Stomach smooth muscle (tissue), 2 donors: ENCODE measurements around the gene MYH10.
"Not testable (repeated sequence)": the region's sequence is repeated elsewhere in the genome, so short reads cannot be mapped to it uniquely, and the experiment has no call there.

Experiments
- H3K27ac ChIP-seq: one replicate; pipeline ENCODE4 v1.7.0; 2013; ENCODE audit warnings: mild to moderate bottlenecking, low read length, inconsistent platforms
- H3K27me3 ChIP-seq, 2 donors: one replicate each; pipeline ENCODE4 v1.7.0; 2013; ENCODE audit warnings: low read length in 2 of 2; ENCODE audit not compliant: insufficient read depth in 2 of 2, control insufficient read depth in 1 of 2
- H3K36me3 ChIP-seq, 2 donors: one replicate each; pipeline ENCODE4 v1.7.0; 2013; ENCODE audit warnings: low read length in 2 of 2; ENCODE audit not compliant: control insufficient read depth in 2 of 2, insufficient read depth in 2 of 2
- H3K4me1 ChIP-seq: one replicate; pipeline ENCODE4 v1.7.0; 2013; ENCODE audit warnings: low read length; ENCODE audit not compliant: control insufficient read depth, insufficient read depth
- H3K4me3 ChIP-seq, 2 donors: one replicate each; pipeline ENCODE4 v1.7.0; 2013; ENCODE audit warnings: low read length in 2 of 2
- H3K9ac ChIP-seq, 2 donors: one replicate each; pipeline ENCODE4 v1.7.0; 2013; ENCODE audit warnings: low read length in 2 of 2, mild to moderate bottlenecking in 1 of 2
- H3K9me3 ChIP-seq, 2 donors: one replicate each; pipeline ENCODE4 v1.7.0; 2013; ENCODE audit warnings: low read length in 2 of 2; ENCODE audit not compliant: control insufficient read depth in 2 of 2
- donor health status: healthy.
- donor health status: Pancreatic carcinoma.

MYH10 gene

GRCh38 chr17:8664456-8665126 is 34.1 kb upstream of the MYH10 start:
- Histone ChIP-seq H3K9ac (no peak overlapping the region), H3K27me3 (no peaks in the 10 kb centered on the region), H3K27ac (no peak overlapping the region), H3K36me3 (no peaks in the 10 kb centered on the region), H3K4me1 (no peaks in the 10 kb centered on the region), H3K9me3 (no peaks in the 10 kb centered on the region), H3K4me3 (no peak overlapping the region)

GRCh38 chr17:8662973-8663372 is 32.4 kb upstream of the MYH10 start:
- no peaks in the 10 kb centered on the region for H3K27me3 ChIP-seq
- no peaks in the 10 kb centered on the region for H3K4me1 ChIP-seq
- no peak overlapping the region for H3K4me3 ChIP-seq
- no peaks in the 10 kb centered on the region for H3K36me3 ChIP-seq
- H3K27ac ChIP-seq, result no peak overlapping the region
- H3K9ac ChIP-seq, result no peak overlapping the region
- no peaks in the 10 kb centered on the region for H3K9me3 ChIP-seq

GRCh38 chr17:8662076-8662831 is 31.7 kb upstream of the MYH10 start:
- Histone ChIP-seq H3K4me3 (no peak overlapping the region), H3K4me1 (no peaks in the 10 kb centered on the region), H3K27me3 (no peaks in the 10 kb centered on the region), H3K27ac (no peak overlapping the region), H3K9me3 (no peaks in the 10 kb centered on the region), H3K9ac (no peak overlapping the region), H3K36me3 (no peaks in the 10 kb centered on the region)

GRCh38 chr17:8660709-8661108 is 30.2 kb upstream of the MYH10 start:
- H3K4me3 ChIP-seq, H3K27ac ChIP-seq, H3K36me3 ChIP-seq, H3K4me1 ChIP-seq, H3K9ac ChIP-seq, H3K27me3 ChIP-seq: not testable (repeated sequence)
- H3K9me3 ChIP-seq, result peaks cover 5 to 11% of the 10 kb centered on the region in 2 donors

GRCh38 chr17:8659758-8660410 is 29.4 kb upstream of the MYH10 start:
- H3K27me3 ChIP-seq, result no peaks in the 10 kb centered on the region
- H3K9me3 ChIP-seq, result peaks cover 5 to 11% of the 10 kb centered on the region in 2 donors
- H3K4me1 ChIP-seq, result no peaks in the 10 kb centered on the region
- H3K27ac ChIP-seq, result no peak overlapping the region
- H3K4me3 ChIP-seq, result no peak overlapping the region
- no peak overlapping the region for H3K9ac ChIP-seq
- no peaks in the 10 kb centered on the region for H3K36me3 ChIP-seq

GRCh38 chr17:8658810-8659209 is 28.3 kb upstream of the MYH10 start:
- no peaks in the 10 kb centered on the region for H3K36me3 ChIP-seq
- no peak overlapping the region for H3K27ac ChIP-seq
- H3K9me3 ChIP-seq, result peaks cover 5 to 11% of the 10 kb centered on the region in 2 donors
- H3K9ac ChIP-seq, result no peak overlapping the region
- no peaks in the 10 kb centered on the region for H3K4me1 ChIP-seq
- H3K4me3 ChIP-seq, result no peak overlapping the region
- no peaks in the 10 kb centered on the region for H3K27me3 ChIP-seq

GRCh38 chr17:8656693-8657092 is 26.2 kb upstream of the MYH10 start:
- H3K9ac ChIP-seq, result no peak overlapping the region
- no peaks in the 10 kb centered on the region for H3K36me3 ChIP-seq
- H3K4me3 ChIP-seq, result no peak overlapping the region
- no peaks in the 10 kb centered on the region for H3K27me3 ChIP-seq
- peaks cover 5 to 11% of the 10 kb centered on the region in 2 donors for H3K9me3 ChIP-seq
- H3K27ac ChIP-seq, result no peak overlapping the region
- no peaks in the 10 kb centered on the region for H3K4me1 ChIP-seq

- H3K9ac ChIP-seq, result no peak overlapping the region
- H3K4me1 ChIP-seq, result no peaks in the 10 kb centered on the region
- no peak overlapping the region for H3K4me3 ChIP-seq
- no peaks in the 10 kb centered on the region for H3K27me3 ChIP-seq
- peaks cover 5 to 11% of the 10 kb centered on the region in 2 donors for H3K9me3 ChIP-seq
- no peaks in the 10 kb centered on the region for H3K36me3 ChIP-seq
- no peak overlapping the region for H3K27ac ChIP-seq
Observed at GRCh38 chr17:8654822-8655221, 24.3 kb upstream of the MYH10 start.

- H3K27me3 ChIP-seq, result no peaks in the 10 kb centered on the region
- no peak overlapping the region for H3K27ac ChIP-seq
- H3K36me3 ChIP-seq, result no peaks in the 10 kb centered on the region
- H3K9ac ChIP-seq, result no peak overlapping the region
- H3K4me1 ChIP-seq, result peaks cover 2% of the 10 kb centered on the region
- peaks cover 0 to 2% of the 10 kb centered on the region in 2 donors for H3K9me3 ChIP-seq
- no peak overlapping the region for H3K4me3 ChIP-seq
Observed at GRCh38 chr17:8651013-8651412, 20.5 kb upstream of the MYH10 start.

- no peak overlapping the region for H3K4me3 ChIP-seq
- no peaks in the 10 kb centered on the region for H3K9me3 ChIP-seq
- H3K27me3 ChIP-seq, result no peaks in the 10 kb centered on the region
- H3K4me1 ChIP-seq, result peaks cover 2% of the 10 kb centered on the region
- no peak overlapping the region for H3K9ac ChIP-seq
- no peaks in the 10 kb centered on the region for H3K36me3 ChIP-seq
- H3K27ac ChIP-seq, result no peak overlapping the region
Observed at GRCh38 chr17:8650119-8650499, 19.6 kb upstream of the MYH10 start.
